ENCODE measurements around the gene WWOX. TPM values are rescaled to one million over a fixed set of nuclear protein-coding genes. Genes with fewer than 3 reads are reported as not detected.

WWOX gene
- total RNA-seq, 4 donors from 2014 or later, result 76.8 to 102 (median 83.6) TPM

GRCh38 chr16:78620291-78620690 is 520.8 kb downstream of the WWOX start:
- WGBS, 2 donors, result 80 to 85% methylated on average over 2 of the region's 2 CpGs
- TF ChIP-seq EP300 (IDR thresholded peaks at IDR 0.05), result no peak
- no peak for TF ChIP-seq POLR2A (IDR thresholded peaks at IDR 0.05)
- TF ChIP-seq CTCF (IDR thresholded peaks at IDR 0.05), result no peak
- H3K4me1 ChIP-seq, result peaks cover 0 to 8% (median 0%) of the 10 kb centered on the region in 4 donors
- no peak overlapping the region for H3K27ac ChIP-seq
- DNase-seq (ENCODE audit: low spot score in 2 of 2), result no peak
- peaks cover 0 to 6% (median 0%) of the 10 kb centered on the region in 4 donors for H3K9me3 ChIP-seq
- H3K36me3 ChIP-seq, result no peaks in the 10 kb centered on the region
- H3K4me3 ChIP-seq, result no peak overlapping the region
- no peaks in the 10 kb centered on the region for H3K27me3 ChIP-seq

- no peak for DNase-seq (ENCODE audit: low spot score in 2 of 2)
- 60 to 75% methylated on average over 2 of the region's 2 CpGs for WGBS, 2 donors
- TF ChIP-seq POLR2A (IDR thresholded peaks at IDR 0.05) (no peak), EP300 (IDR thresholded peaks at IDR 0.05) (no peak), CTCF (IDR thresholded peaks at IDR 0.05) (no peak)
Measured at GRCh38 chr16:78623796-78624195, 524.3 kb downstream of the WWOX start.

GRCh38 chr16:78624366-78624765 is 524.9 kb downstream of the WWOX start:
- no peaks in the 10 kb centered on the region for H3K36me3 ChIP-seq
- no peaks in the 10 kb centered on the region for H3K27me3 ChIP-seq
- WGBS, 2 donors, result 19 to 28% methylated on average over 2 of the region's 2 CpGs
- TF ChIP-seq CTCF (IDR thresholded peaks at IDR 0.05) (no peak), EP300 (IDR thresholded peaks at IDR 0.05) (no peak), POLR2A (IDR thresholded peaks at IDR 0.05) (no peak)
- no peak overlapping the region for H3K4me3 ChIP-seq
- peaks cover 0 to 6% (median 0%) of the 10 kb centered on the region in 4 donors for H3K9me3 ChIP-seq
- H3K4me1 ChIP-seq, result peaks cover 0 to 17% (median 0%) of the 10 kb centered on the region in 4 donors
- no peak for DNase-seq (ENCODE audit: low spot score in 2 of 2)
- no peak overlapping the region for H3K27ac ChIP-seq

More at GRCh38 chr16:78623796-78624195, 524.3 kb downstream of the WWOX start:
- Histone ChIP-seq H3K27me3 (no peaks in the 10 kb centered on the region), H3K4me1 (peaks cover 0 to 16% (median 0%) of the 10 kb centered on the region in 4 donors), H3K27ac (no peak overlapping the region), H3K4me3 (no peak overlapping the region), H3K36me3 (no peaks in the 10 kb centered on the region), H3K9me3 (peaks cover 0 to 6% (median 0%) of the 10 kb centered on the region in 4 donors)

- Histone ChIP-seq H3K27ac (no peak overlapping the region), H3K27me3 (no peaks in the 10 kb centered on the region), H3K36me3 (no peaks in the 10 kb centered on the region), H3K4me3 (no peak overlapping the region), H3K9me3 (peaks cover 0 to 2% (median 0%) of the 10 kb centered on the region in 4 donors), H3K4me1 (peaks cover 0 to 17% (median 0%) of the 10 kb centered on the region in 4 donors)
- no peak for DNase-seq (ENCODE audit: low spot score in 2 of 2)
- TF ChIP-seq POLR2A (IDR thresholded peaks at IDR 0.05) (no peak), EP300 (IDR thresholded peaks at IDR 0.05) (no peak), CTCF (IDR thresholded peaks at IDR 0.05) (no peak)
- 36% methylated on average over 8 of the region's 8 CpGs for WGBS, 2 donors
Measured at GRCh38 chr16:78628461-78629045, 529.1 kb downstream of the WWOX start.

- H3K4me1 ChIP-seq, result peaks cover 0 to 15% (median 0%) of the 10 kb centered on the region in 4 donors
- peaks cover 0 to 2% (median 0%) of the 10 kb centered on the region in 4 donors for H3K9me3 ChIP-seq
- 0 to 56% methylated on average over 1 of the region's 1 CpG for WGBS, 2 donors
- no peak for TF ChIP-seq POLR2A (IDR thresholded peaks at IDR 0.05)
- TF ChIP-seq EP300 (IDR thresholded peaks at IDR 0.05), result no peak
- TF ChIP-seq CTCF (IDR thresholded peaks at IDR 0.05), result no peak
- H3K27me3 ChIP-seq, result no peaks in the 10 kb centered on the region
- no peak overlapping the region for H3K4me3 ChIP-seq
- H3K27ac ChIP-seq, result no peak overlapping the region
- no peaks in the 10 kb centered on the region for H3K36me3 ChIP-seq
- no peak for DNase-seq (ENCODE audit: low spot score in 2 of 2)
Measured at GRCh38 chr16:78629173-78629572, 529.7 kb downstream of the WWOX start.
